ENCODE measurements around the gene RAB3GAP1.

- TF ChIP-seq POLR2A (IDR thresholded peaks at IDR 0.05) (no peak), CTCF (IDR thresholded peaks at IDR 0.05) (no peak)
Observed at GRCh38 chr2:135091681-135092080, 39.6 kb downstream of the RAB3GAP1 start.

Measured in testis (tissue), 2 donors.